Measurements from ENCODE around the gene WDHD1.
"Not testable (repeated sequence)": the region's sequence is repeated elsewhere in the genome, so short reads cannot be mapped to it uniquely, and the experiment has no call there.

WDHD1 gene

DNA sequence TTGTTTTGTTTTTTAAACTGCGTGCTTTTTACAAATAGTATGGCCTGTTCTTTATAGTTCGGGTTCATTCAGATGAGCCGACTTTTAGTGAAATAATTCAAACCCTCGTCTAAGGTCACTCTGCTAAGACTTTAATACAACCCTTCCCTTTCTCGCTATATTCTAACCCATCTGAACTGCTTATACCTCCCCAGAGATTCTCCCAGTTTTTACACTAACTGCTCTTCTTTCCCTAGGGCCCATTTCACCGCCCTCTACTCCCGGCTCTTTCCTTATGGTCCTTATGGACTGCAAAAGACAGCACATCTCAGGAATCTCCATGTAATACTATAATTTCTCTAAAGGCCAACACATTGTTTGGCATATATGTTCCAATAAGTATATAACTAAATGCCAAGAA is 26.6 kb upstream of the WDHD1 start:
- Mint-ChIP-seq H3K36me3 (peaks cover 15 to 23% of the 10 kb centered on the region in 2 donors), H3K27me3 (no peaks in the 10 kb centered on the region), H3K4me1 (peaks cover 16 to 39% of the 10 kb centered on the region in 2 donors)

DNA sequence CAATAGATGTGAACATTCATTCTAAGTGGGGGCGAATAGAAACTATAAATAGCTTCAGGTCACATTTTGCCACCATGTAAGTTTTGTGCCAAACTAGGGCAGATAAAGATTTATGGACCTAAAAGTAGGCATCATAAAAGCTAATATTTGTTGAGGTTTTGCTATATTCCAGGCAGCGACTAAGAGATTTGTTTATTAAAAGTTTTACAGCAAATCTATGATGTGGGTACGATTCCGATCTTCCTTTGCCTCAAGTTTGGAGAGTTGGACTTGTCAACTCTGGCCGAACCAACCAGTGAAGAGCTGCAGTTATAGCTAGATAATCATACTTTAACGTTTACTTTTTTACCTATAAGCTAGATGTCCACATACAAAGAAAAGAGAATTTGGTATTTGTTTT is 26.1 kb upstream of the WDHD1 start:
- peaks cover 11 to 19% of the 10 kb centered on the region in 2 donors for H3K36me3 Mint-ChIP-seq
- no peaks in the 10 kb centered on the region for H3K9me3 Mint-ChIP-seq
- peaks cover 16 to 34% of the 10 kb centered on the region in 2 donors for H3K4me1 Mint-ChIP-seq
- no peaks in the 10 kb centered on the region for H3K27me3 Mint-ChIP-seq
- H3K27ac Mint-ChIP-seq = peak overlapping the region; percentile 99
- no peak for DNase-seq
- peak overlapping the region; percentile 89 to 91 for H3K4me3 Mint-ChIP-seq
- no peak for ATAC-seq (replicated peaks)

More for the DNA sequence above, 26.6 kb upstream of the WDHD1 start:
- no peaks in the 10 kb centered on the region for H3K9me3 Mint-ChIP-seq
- peak overlapping the region; percentile 46 to 68 for H3K4me3 Mint-ChIP-seq
- H3K27ac Mint-ChIP-seq = peak overlapping the region; percentile 48
- ATAC-seq (replicated peaks) (no peak), DNase-seq (no peak)

DNA sequence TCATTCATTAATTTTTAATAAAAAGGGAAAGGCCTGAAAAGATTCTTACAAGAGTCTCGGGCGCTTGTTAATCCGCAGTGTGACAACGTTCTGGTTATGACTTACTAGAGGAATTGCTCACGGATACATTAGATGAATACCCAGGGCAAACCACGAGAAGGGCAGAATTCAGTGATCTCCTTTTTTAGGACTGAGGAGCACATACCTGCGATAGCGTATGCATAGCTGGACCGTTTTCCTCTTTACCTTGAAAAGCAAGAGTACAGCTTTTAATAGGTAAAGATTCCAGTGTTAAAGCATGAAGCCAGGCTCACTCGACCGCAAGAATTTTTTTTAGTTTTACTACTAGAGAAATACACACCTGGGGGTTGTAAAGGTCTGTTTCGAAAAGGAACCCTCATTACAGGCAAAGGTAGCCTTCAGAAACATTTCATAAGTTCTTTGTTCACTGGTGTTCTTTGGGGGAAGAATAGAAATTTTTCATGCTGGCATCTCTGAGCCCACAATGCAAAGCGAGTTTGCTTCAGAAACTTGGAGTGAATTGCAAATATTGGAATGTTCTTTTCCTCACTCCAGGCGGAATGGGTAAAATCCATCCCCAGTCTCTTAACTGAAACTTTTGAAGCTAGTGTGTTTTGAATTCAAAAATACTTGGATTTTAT is 25.5 kb upstream of the WDHD1 start:
- Mint-ChIP-seq H3K27me3 (no peaks in the 10 kb centered on the region), H3K4me1 (peaks cover 16 to 32% of the 10 kb centered on the region in 2 donors), H3K36me3 (peaks cover 10 to 15% of the 10 kb centered on the region in 2 donors), H3K4me3 (peak overlapping the region; percentile 89 to 91), H3K27ac (peak overlapping the region; percentile 99), H3K9me3 (no peaks in the 10 kb centered on the region)
- ATAC-seq (replicated peaks) (peak; percentile 11 to 33), DNase-seq (peak; percentile 20)

DNA sequence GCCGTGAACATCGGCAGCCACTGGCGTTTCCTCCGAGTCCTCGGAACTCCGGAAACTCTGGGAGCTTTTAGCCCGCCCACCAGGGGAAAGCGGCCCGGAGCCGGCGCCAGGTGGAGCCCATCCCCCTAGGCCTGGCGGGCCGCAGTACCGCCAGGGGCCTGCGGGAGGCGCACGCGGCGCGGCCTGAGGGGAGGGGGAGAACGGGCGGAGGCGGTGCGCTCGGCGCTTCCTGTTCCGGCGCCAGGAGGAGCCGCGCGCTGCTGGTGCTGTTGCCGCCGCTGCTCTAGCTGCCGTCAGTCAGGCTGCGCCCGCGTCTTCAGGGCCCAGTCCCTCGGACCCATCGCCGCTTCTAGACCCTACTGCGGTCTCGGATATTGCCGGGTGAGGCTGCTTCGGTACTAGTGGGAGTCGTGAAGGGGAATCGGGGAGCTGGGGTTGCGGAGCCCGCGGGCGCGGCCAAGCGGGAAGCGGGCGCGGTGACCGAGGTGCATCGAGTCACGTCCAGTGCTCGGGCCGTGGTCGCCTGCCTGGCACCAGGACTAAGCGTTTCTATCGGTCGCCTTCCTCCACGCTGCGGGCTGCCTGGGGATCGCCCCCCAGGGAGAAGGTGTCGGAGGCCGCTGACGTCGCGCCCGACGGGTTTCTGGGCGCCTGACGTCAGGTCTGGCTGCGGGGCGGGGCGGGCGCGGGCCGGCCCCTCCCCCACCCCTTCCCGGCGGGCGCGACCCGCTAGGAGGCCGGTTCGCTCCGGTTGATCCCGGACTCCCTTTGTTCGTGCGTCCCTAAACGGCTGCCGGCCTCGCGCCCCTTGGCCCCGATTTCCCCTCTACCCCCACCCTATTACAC is 24.7 kb upstream of the WDHD1 start, which contains the start of gene MAPK1IP1L:
MAPK1IP1L (plus strand) TSS at position 225 of the 846 bp plus-strand sequence. CDS start 10,037 bp downstream, outside the sequence.
- DNase-seq (peak; percentile 89), ATAC-seq (replicated peaks) (peak; percentile 89 to 93)
- Mint-ChIP-seq H3K4me3 (peak within 1 kb of the TSS; percentile 89 to 91), H3K36me3 (peaks cover 10 to 15% of the 10 kb centered on the region in 2 donors), H3K4me1 (peaks cover 16 to 32% of the 10 kb centered on the region in 2 donors), H3K27ac (peak within 1 kb of the TSS; percentile 99), H3K27me3 (no peaks in the 10 kb centered on the region), H3K9me3 (no peaks in the 10 kb centered on the region)

DNA sequence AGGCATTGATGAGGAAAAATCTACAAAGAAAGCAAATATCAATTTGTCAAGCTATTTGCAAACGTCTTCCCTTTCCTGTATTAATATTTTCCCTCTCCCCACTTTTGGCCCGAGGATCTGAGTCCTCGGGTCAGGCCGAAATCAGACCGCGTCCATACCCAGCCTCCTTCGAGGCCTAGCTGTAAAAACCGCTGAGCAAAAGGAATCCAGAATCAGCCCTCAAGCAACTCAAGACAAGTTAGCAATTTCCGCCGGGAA is 24.2 kb upstream of the WDHD1 start:
- DNase-seq = no peak
- Mint-ChIP-seq H3K9me3 (no peaks in the 10 kb centered on the region), H3K27me3 (no peaks in the 10 kb centered on the region), H3K27ac (peak overlapping the region; percentile 99), H3K4me3 (peak overlapping the region; percentile 89 to 91), H3K36me3 (peaks cover 10 to 15% of the 10 kb centered on the region in 2 donors), H3K4me1 (peaks cover 16 to 32% of the 10 kb centered on the region in 2 donors)
- ATAC-seq (replicated peaks) = peak; percentile 38 to 47

DNA sequence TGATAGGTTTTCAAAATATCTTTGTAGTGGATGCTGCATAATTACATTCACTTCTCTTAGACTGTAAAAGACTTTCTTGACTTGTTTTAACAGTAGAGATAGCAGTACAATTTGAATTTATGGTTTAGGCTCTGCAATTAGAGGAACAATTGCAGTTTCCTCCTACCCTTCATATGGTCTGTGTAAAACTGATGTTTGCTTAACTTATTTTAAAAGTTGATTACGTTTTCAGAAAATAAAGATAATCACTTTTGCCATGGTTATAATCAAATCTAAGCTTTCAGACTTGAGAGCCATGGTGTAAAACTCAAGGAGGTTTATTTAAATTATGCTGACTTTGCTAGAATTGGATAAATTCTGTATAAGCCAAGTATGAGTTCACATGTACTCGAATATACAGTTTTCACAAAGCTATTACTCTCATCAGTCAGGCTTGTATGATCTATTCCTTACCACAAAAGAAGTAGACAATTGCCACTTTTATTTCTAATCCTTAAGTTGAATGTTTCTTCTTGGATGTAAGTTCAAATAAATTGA is 22.1 kb upstream of the WDHD1 start:
- Mint-ChIP-seq H3K9me3 (no peaks in the 10 kb centered on the region), H3K4me3 (no peak overlapping the region), H3K27me3 (no peaks in the 10 kb centered on the region), H3K27ac (no peak overlapping the region), H3K36me3 (peaks cover 9 to 11% of the 10 kb centered on the region in 2 donors), H3K4me1 (peaks cover 13 to 22% of the 10 kb centered on the region in 2 donors)
- no peak for DNase-seq
- ATAC-seq (replicated peaks) = no peak

DNA sequence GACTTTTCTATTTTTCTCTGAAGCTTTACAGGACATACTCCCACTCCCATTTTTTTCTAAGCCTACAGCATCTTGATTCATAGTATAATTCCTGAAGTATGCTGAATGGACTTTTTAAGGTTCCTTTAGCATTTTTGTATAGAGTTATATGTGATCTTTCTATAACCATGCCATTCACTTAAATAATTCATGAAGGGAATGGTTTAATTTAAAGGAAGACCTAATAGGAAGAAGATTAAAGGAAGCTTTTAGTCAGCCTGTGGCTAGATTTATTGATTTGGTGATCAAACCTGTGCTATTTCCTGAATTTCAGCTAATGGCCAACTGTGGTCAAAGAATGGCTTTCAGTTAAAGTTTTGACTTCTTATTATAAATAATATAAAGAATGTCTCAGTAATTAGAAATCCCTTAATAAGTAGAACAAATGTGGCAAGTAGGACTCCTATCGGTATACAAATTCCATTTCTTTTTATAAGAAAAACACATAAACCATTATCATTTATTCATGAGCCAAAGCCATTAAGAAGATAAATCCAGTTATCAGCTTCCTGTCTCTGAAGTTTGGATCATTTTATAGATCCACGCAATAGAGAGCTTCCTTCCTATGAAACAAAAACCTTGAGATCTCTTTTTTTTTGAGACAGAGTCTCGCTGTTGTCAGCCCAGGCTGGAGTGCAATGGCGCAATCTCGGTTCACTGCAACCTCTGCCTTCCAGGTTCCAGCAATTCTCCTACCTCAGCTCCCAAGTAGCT is 20.6 kb upstream of the WDHD1 start:
- H3K9me3 Mint-ChIP-seq = no peaks in the 10 kb centered on the region
- peaks cover 5 to 9% of the 10 kb centered on the region in 2 donors for H3K4me1 Mint-ChIP-seq
- no peak for ATAC-seq (replicated peaks)
- no peak for DNase-seq
- no peak overlapping the region for H3K4me3 Mint-ChIP-seq
- H3K27ac Mint-ChIP-seq = no peak overlapping the region
- H3K36me3 Mint-ChIP-seq = peaks cover 10 to 12% of the 10 kb centered on the region in 2 donors
- no peaks in the 10 kb centered on the region for H3K27me3 Mint-ChIP-seq

DNA sequence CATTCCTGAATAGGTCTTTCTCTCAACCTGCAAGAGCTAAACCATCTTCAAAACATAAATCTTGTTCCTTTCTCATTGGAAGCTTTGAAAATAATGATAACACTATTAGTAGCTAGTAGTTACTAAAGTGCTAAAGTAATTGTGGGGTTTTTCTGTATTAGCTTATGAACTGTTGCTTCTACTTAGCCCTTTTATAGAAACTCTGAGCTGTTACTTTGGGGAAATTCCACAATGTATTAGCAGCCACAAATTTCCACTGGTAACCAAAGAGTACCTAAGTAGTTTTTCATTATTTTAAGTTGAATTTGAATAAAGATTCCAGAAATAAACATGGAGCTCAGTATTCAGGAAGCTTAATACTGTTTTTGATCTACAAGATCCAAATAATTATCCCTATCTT is 18.2 kb upstream of the WDHD1 start:
- H3K27me3 Mint-ChIP-seq = no peaks in the 10 kb centered on the region
- no peaks in the 10 kb centered on the region for H3K9me3 Mint-ChIP-seq
- H3K4me1 Mint-ChIP-seq = peaks cover 0 to 2% of the 10 kb centered on the region in 2 donors
- H3K27ac Mint-ChIP-seq = no peak overlapping the region
- peaks cover 12 to 13% of the 10 kb centered on the region in 2 donors for H3K36me3 Mint-ChIP-seq
- H3K4me3 Mint-ChIP-seq = no peak overlapping the region
- ATAC-seq (replicated peaks) = no peak
- DNase-seq = no peak

DNA sequence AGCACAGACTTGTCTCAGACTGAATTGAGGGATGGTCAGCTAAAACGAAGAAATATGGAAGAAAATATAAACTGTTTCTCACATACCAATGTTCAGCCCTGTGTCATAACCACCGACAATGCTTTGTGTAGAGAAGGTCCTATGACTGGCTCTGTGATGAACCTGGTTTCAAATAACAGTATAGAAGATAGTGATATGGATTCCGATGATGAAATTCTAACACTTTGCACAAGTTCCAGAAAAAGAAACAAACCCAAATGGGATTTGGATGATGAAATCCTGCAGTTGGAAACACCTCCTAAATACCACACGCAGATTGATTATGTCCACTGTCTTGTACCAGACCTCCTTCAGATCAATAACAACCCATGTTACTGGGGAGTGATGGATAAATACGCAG is 16.6 kb upstream of the WDHD1 start:
- DNase-seq (no peak), ATAC-seq (replicated peaks) (no peak)
- Mint-ChIP-seq H3K9me3 (no peaks in the 10 kb centered on the region), H3K27ac (no peak overlapping the region), H3K27me3 (no peaks in the 10 kb centered on the region), H3K4me3 (no peak overlapping the region), H3K36me3 (peaks cover 22 to 28% of the 10 kb centered on the region in 2 donors), H3K4me1 (peaks cover 4 to 5% of the 10 kb centered on the region in 2 donors)

DNA sequence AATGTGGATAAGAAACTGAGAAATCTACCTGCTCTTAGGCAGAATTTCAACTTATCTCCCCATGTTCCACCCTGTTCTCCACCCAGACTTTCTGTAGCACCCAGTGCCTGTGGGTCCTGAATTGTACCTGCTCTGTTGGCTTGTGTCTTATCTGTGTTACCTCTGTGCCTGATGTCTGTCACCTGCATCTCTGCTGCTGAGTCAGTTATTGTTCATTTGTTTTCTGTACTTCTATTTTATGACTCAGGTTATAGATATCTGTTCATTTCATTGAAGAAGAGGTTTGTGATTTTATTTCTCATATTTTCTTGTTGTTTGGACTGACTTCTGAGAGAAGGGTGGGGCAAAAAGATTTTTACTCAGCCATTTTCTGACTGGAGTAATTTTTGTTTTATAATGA is 11.8 kb upstream of the WDHD1 start:
- Mint-ChIP-seq H3K4me3 (no peak overlapping the region), H3K9me3 (no peaks in the 10 kb centered on the region), H3K36me3 (peaks cover 47 to 53% of the 10 kb centered on the region in 2 donors), H3K4me1 (peaks cover 2 to 5% of the 10 kb centered on the region in 2 donors), H3K27me3 (no peaks in the 10 kb centered on the region), H3K27ac (no peak overlapping the region)
- DNase-seq = no peak
- no peak for ATAC-seq (replicated peaks)

DNA sequence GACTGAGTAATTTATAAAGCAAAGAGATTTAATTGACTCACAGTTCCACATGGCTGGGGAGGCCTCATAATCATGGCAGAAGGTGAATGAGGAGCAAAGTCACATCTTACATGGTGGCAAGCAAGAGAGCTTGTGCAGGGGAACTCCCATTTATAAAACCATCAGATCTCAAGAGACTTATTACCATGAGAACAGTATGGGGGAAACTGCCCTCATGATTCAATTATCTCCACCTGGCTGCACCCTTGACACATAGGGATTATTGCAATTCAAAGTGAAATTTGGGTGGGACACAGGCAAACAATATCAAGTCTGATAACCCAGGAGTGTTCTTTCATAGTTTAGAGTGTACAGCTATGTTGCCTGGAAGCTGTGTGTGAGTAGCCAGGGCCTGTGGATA is 11.1 kb upstream of the WDHD1 start:
- H3K4me3 Mint-ChIP-seq; ATAC-seq (replicated peaks); H3K27me3 Mint-ChIP-seq; DNase-seq; H3K9me3 Mint-ChIP-seq; H3K4me1 Mint-ChIP-seq: not testable (repeated sequence)
- peak overlapping the region; percentile 73 for H3K27ac Mint-ChIP-seq
- H3K36me3 Mint-ChIP-seq = peaks cover 43 to 49% of the 10 kb centered on the region in 2 donors

DNA sequence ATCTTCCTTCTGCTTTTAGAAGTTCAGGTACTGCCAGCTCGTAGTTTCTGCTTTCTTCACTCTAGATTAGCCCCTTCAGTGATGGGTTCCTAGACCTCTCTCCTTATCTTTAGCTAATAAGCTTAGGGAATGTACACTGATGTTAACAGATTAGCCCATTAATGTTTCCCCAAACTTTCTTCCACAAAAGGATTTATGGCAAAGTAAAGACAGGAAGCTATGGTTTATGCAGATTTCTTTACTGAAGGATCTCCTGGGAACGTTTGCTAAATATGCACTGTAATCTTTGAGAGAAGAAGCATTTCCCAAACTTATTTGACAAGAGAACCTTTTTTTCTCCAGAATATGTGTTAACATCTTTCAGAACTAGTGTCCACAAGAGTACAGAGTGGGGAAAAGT is 4.3 kb upstream of the WDHD1 start:
- DNase-seq (no peak), ATAC-seq (replicated peaks) (no peak)
- Mint-ChIP-seq H3K36me3 (peaks cover 18 to 19% of the 10 kb centered on the region in 2 donors), H3K4me3 (no peak overlapping the region), H3K27ac (no peak overlapping the region), H3K9me3 (no peaks in the 10 kb centered on the region), H3K27me3 (no peaks in the 10 kb centered on the region), H3K4me1 (peaks cover 12 to 29% of the 10 kb centered on the region in 2 donors)

DNA sequence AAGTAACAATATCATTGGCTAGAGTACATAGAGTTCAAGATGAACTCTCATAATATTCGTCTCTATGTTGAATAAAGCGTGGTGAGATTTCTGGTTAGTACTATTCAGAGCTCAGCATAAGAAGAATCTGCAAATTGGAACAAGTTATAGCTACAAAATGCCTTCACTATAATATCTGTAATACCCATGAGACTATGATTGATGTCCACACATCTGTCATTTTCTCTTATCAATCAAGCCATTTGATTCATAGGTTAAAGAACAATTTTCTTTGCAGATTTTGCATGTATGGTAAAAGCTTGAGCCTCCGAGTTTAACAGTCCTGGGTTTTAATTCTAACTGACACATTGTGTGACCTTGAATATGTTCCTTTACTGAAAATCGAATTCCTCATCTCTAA is 1.6 kb upstream of the WDHD1 start:
- ATAC-seq (replicated peaks) = no peak
- Mint-ChIP-seq H3K4me3 (peak overlapping the region; percentile 94 to 98), H3K9me3 (no peaks in the 10 kb centered on the region), H3K4me1 (peaks cover 23 to 48% of the 10 kb centered on the region in 2 donors), H3K27me3 (no peaks in the 10 kb centered on the region), H3K36me3 (peaks cover 8 to 19% of the 10 kb centered on the region in 2 donors), H3K27ac (no peak overlapping the region)
- no peak for DNase-seq

DNA sequence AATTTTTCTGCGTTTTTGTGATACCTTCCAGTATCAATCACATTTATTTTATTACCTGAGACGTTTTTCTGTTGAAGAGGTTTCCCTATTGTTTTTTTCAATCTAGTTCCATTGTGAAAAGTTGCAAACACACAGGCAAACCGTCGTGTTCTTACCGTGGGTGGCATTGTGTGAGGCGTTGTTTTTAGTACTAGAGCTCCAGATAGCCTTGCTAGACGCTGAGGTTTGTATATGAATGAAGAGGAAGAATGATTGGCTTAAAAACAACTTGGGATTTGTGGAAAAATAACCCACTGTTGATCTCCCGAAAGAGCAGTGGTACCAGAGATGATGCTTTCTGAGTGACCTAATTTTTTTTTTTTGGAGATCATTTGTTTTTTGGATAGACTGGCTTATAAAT is 1.2 kb upstream of the WDHD1 start:
- no peak for DNase-seq
- no peaks in the 10 kb centered on the region for H3K9me3 Mint-ChIP-seq
- H3K27ac Mint-ChIP-seq = peak overlapping the region; percentile 99
- H3K4me1 Mint-ChIP-seq = peaks cover 23 to 48% of the 10 kb centered on the region in 2 donors
- no peak for ATAC-seq (replicated peaks)
- no peaks in the 10 kb centered on the region for H3K27me3 Mint-ChIP-seq
- H3K36me3 Mint-ChIP-seq = peaks cover 9 to 20% of the 10 kb centered on the region in 2 donors
- peak overlapping the region; percentile 94 to 98 for H3K4me3 Mint-ChIP-seq

Data from stimulated activated naive B cell treated with anti-CD40 and anti-IgM and Interleukin-4, amounts not matched to agents 10 μg/mL and 1 μg/mL and 100 μg/mL, for 72 hours (primary cell).